NCI-H345 treated with DMSO at 0.1 percent for 48 hours (cell line): Measurements from ENCODE around the gene MAP3K5.
"Not testable (repeated sequence)": the region's sequence is repeated elsewhere in the genome, so short reads cannot be mapped to it uniquely, and the experiment has no call there.

ENCODE experiments used
- DNase-seq: peaks from one replicate; lab custom pipeline; 2025; ENCODE audit not compliant: unreplicated experiment; lab: John Stamatoyannopoulos, UW

Gene MAP3K5

GRCh38 chr6:136772685-136773472 lies 19.4 kb downstream of the MAP3K5 start:
- DNase-seq: no peak

- DNase-seq: no peak
These were observed 21.0 kb downstream of the MAP3K5 start for GRCh38 chr6:136771306-136771705.

- no peak for DNase-seq
These were observed 22.5 kb downstream of the MAP3K5 start for GRCh38 chr6:136769759-136770158.

- DNase-seq: no peak
These were observed 23.2 kb downstream of the MAP3K5 start for GRCh38 chr6:136769124-136769523.

- no peak for DNase-seq
These were observed 24.5 kb downstream of the MAP3K5 start for GRCh38 chr6:136767570-136768309.

- no peak for DNase-seq
These were observed 25.2 kb downstream of the MAP3K5 start for GRCh38 chr6:136767103-136767502.

GRCh38 chr6:136766274-136766673 lies 26.0 kb downstream of the MAP3K5 start:
- DNase-seq: no peak

GRCh38 chr6:136764517-136764993 lies 27.7 kb downstream of the MAP3K5 start:
- no peak for DNase-seq

- DNase-seq: no peak
These were observed 28.4 kb downstream of the MAP3K5 start for GRCh38 chr6:136763716-136764516.

- DNase-seq: no peak
These were observed 29.0 kb downstream of the MAP3K5 start for GRCh38 chr6:136763255-136763654.

- no peak for DNase-seq
These were observed 30.0 kb downstream of the MAP3K5 start for GRCh38 chr6:136762022-136762975.

GRCh38 chr6:136761227-136761922 lies 30.9 kb downstream of the MAP3K5 start:
- no peak for DNase-seq

- DNase-seq: not testable (repeated sequence)
These were observed 31.5 kb downstream of the MAP3K5 start for GRCh38 chr6:136760781-136761180.

- no peak for DNase-seq
These were observed 35.1 kb downstream of the MAP3K5 start for GRCh38 chr6:136757150-136757549.

GRCh38 chr6:136754820-136755219 lies 37.5 kb downstream of the MAP3K5 start:
- DNase-seq: no peak

GRCh38 chr6:136753624-136754023 lies 38.7 kb downstream of the MAP3K5 start:
- no peak for DNase-seq

GRCh38 chr6:136752554-136752953 lies 39.7 kb downstream of the MAP3K5 start:
- DNase-seq: no peak

GRCh38 chr6:136751991-136752390 lies 40.3 kb downstream of the MAP3K5 start:
- no peak for DNase-seq

GRCh38 chr6:136751522-136751956 lies 40.7 kb downstream of the MAP3K5 start:
- no peak for DNase-seq
